ENCODE data around the gene POLR1D. TPM values are rescaled to one million over a fixed set of nuclear protein-coding genes. Genes with fewer than 3 reads are reported as not detected.

The POLR1D gene
- total RNA-seq, 1 donor from 2014 or later, result 120 TPM

GRCh38 chr13:27638521-27638920, 16.8 kb downstream of the POLR1D start:
- H3K27me3 ChIP-seq, result no peaks in the 10 kb centered on the region
- no peak overlapping the region for H3K27ac ChIP-seq
- H3K27me3 Mint-ChIP-seq (ENCODE audit: insufficient read depth, low read depth), result no peaks in the 10 kb centered on the region
- H3K4me1 Mint-ChIP-seq, result peaks cover 9% of the 10 kb centered on the region
- H3K9ac ChIP-seq, result no peak overlapping the region
- no peak for DNase-seq (ENCODE audit: low spot score)
- H3K4me3 Mint-ChIP-seq, result no peak overlapping the region
- no peaks in the 10 kb centered on the region for H3F3A ChIP-seq (ENCODE audit: low read depth)
- H3K9me3 ChIP-seq (ENCODE audit: low read depth), result no peaks in the 10 kb centered on the region
- H4K20me1 ChIP-seq (ENCODE audit: low read depth), result peaks cover 77% of the 10 kb centered on the region
- no peaks in the 10 kb centered on the region for H3K36me3 ChIP-seq
- TF ChIP-seq CTCF (IDR thresholded peaks at IDR 0.05) (no peak), EZH2 (IDR thresholded peaks at IDR 0.05) (no peak), EZH2phosphoT487 (IDR thresholded peaks at IDR 0.05) (no peak)
- peaks cover 23% of the 10 kb centered on the region for H3K4me1 ChIP-seq
- H2AFZ ChIP-seq (replicated peaks), result no peak overlapping the region
- H3K9me3 Mint-ChIP-seq, result no peaks in the 10 kb centered on the region
- H3K79me2 ChIP-seq (ENCODE audit: low read depth), result peaks cover 75% of the 10 kb centered on the region
- no peak overlapping the region for H3K4me2 ChIP-seq
- H3K36me3 Mint-ChIP-seq, result no peaks in the 10 kb centered on the region
- no peak overlapping the region for H3K27ac Mint-ChIP-seq
- no peak overlapping the region for H3K4me3 ChIP-seq

GRCh38 chr13:27639186-27639585, 17.5 kb downstream of the POLR1D start:
- H2AFZ ChIP-seq (replicated peaks), result no peak overlapping the region
- Mint-ChIP-seq H3K9me3 (no peaks in the 10 kb centered on the region), H3K27me3 (ENCODE audit: insufficient read depth, low read depth) (no peaks in the 10 kb centered on the region), H3K4me3 (no peak overlapping the region), H3K4me1 (peaks cover 9% of the 10 kb centered on the region), H3K27ac (no peak overlapping the region), H3K36me3 (no peaks in the 10 kb centered on the region)
- TF ChIP-seq EZH2 (IDR thresholded peaks at IDR 0.05), result no peak
- TF ChIP-seq CTCF (IDR thresholded peaks at IDR 0.05), result no peak
- no peak for TF ChIP-seq EZH2phosphoT487 (IDR thresholded peaks at IDR 0.05)
- H3K36me3 ChIP-seq, result no peaks in the 10 kb centered on the region
- H3K9ac ChIP-seq, result no peak overlapping the region
- H3K27me3 ChIP-seq, result no peaks in the 10 kb centered on the region
- peaks cover 74% of the 10 kb centered on the region for H3K79me2 ChIP-seq (ENCODE audit: low read depth)
- H4K20me1 ChIP-seq (ENCODE audit: low read depth), result peaks cover 71% of the 10 kb centered on the region
- no peaks in the 10 kb centered on the region for H3K9me3 ChIP-seq (ENCODE audit: low read depth)
- no peak for DNase-seq (ENCODE audit: low spot score)
- H3K27ac ChIP-seq, result no peak overlapping the region
- no peak overlapping the region for H3K4me2 ChIP-seq
- no peak overlapping the region for H3K4me3 ChIP-seq
- H3K4me1 ChIP-seq, result peaks cover 23% of the 10 kb centered on the region
- H3F3A ChIP-seq (ENCODE audit: low read depth), result no peaks in the 10 kb centered on the region

GRCh38 chr13:27641711-27642502, 20.2 kb downstream of the POLR1D start:
- no peak overlapping the region for H3K27ac ChIP-seq
- Mint-ChIP-seq H3K9me3 (no peaks in the 10 kb centered on the region), H3K4me1 (peaks cover 8% of the 10 kb centered on the region), H3K36me3 (peaks cover 2% of the 10 kb centered on the region), H3K4me3 (no peak overlapping the region), H3K27ac (no peak overlapping the region), H3K27me3 (ENCODE audit: insufficient read depth, low read depth) (no peaks in the 10 kb centered on the region)
- peaks cover 74% of the 10 kb centered on the region for H3K79me2 ChIP-seq (ENCODE audit: low read depth)
- TF ChIP-seq EZH2phosphoT487 (IDR thresholded peaks at IDR 0.05) (no peak), EZH2 (IDR thresholded peaks at IDR 0.05) (no peak), CTCF (IDR thresholded peaks at IDR 0.05) (no peak)
- H3K4me2 ChIP-seq, result no peak overlapping the region
- no peak overlapping the region for H3K9ac ChIP-seq
- H3K36me3 ChIP-seq, result peaks cover 4% of the 10 kb centered on the region
- H3K4me3 ChIP-seq, result no peak overlapping the region
- H3K4me1 ChIP-seq, result peaks cover 17% of the 10 kb centered on the region
- no peak for DNase-seq (ENCODE audit: low spot score)
- no peaks in the 10 kb centered on the region for H3F3A ChIP-seq (ENCODE audit: low read depth)
- no peaks in the 10 kb centered on the region for H3K27me3 ChIP-seq
- no peaks in the 10 kb centered on the region for H3K9me3 ChIP-seq (ENCODE audit: low read depth)
- H2AFZ ChIP-seq (replicated peaks), result no peak overlapping the region
- peaks cover 50% of the 10 kb centered on the region for H4K20me1 ChIP-seq (ENCODE audit: low read depth)
